SK-N-SH (cell line): ENCODE results near the gene PDCD11. TPM values are rescaled to one million over a fixed set of nuclear protein-coding genes. Genes with fewer than 3 reads are reported as not detected.
"Not testable (repeated sequence)": the region's sequence is repeated elsewhere in the genome, so short reads cannot be mapped to it uniquely, and the experiment has no call there.

ENCODE experiments used
- CTCF ChIA-PET: fragments of 300-600, 350-600 bp; formaldehyde crosslinking; extraction: SDS; loops from one replicate; lab custom pipeline; 2021; lab: Yijun Ruan, JAX
- POLR2A ChIA-PET: fragments of 350-600 bp; sonication (Branson Sonifier 250); formaldehyde crosslinking; extraction: SDS; loops from one replicate; lab custom pipeline; 2020; ENCODE audit warnings: antibody characterized with exemption, inconsistent platforms; lab: Yijun Ruan, JAX
- DNase-seq: peaks from one replicate; pipeline ENCODE4 v3.0.0; 2012
- H2AFZ ChIP-seq: fragments of 200-600 bp; sonication (generic); 2 replicates; pipeline ENCODE4 v1.8.1; 2016; ENCODE audit warnings: antibody characterized with exemption, mild to moderate bottlenecking, low read depth
- H3F3A ChIP-seq: fragments of 200-600 bp; sonication (generic); replicated peaks from 2 replicates; pipeline ENCODE3; 2016; ENCODE audit warnings: antibody characterized with exemption, mild to moderate bottlenecking; ENCODE audit not compliant: insufficient read depth
- H3K27ac ChIP-seq, 2 experiments: fragments of 200-500 bp in 1 of 2; fragments of 200-600 bp in 1 of 2; sonication (Bioruptor generic) in 1 of 2; sonication (generic), shearing (Covaris generic) in 1 of 2; 2 replicates each; pipeline versions ENCODE4 v1.5.1 to v1.6.1; 2014 to 2016; ENCODE audit warnings: low read depth in 2 of 2, inconsistent platforms in 1 of 2, low read length in 1 of 2, mild to moderate bottlenecking in 1 of 2, mixed read lengths in 1 of 2
- H3K27me3 ChIP-seq: fragments of 200-600 bp; sonication (generic), shearing (Covaris generic); 2 replicates; pipeline ENCODE4 v1.6.1; 2016; ENCODE audit warnings: mixed run types; ENCODE audit not compliant: insufficient read depth
- H3K36me3 ChIP-seq, 2 experiments: fragments of 200-500 bp in 1 of 2; fragments of 200-600 bp in 1 of 2; sonication (Bioruptor generic) in 1 of 2; sonication (generic) in 1 of 2; replicated peaks in 1 of 2; 2 replicates each; pipeline versions ENCODE3 to v1.5.1; 2014 to 2016; ENCODE audit warnings: low read length in 1 of 2, mild to moderate bottlenecking in 1 of 2; ENCODE audit not compliant: insufficient read depth in 2 of 2, control insufficient read depth in 1 of 2
- H3K4me1 ChIP-seq, 2 experiments: fragments of 200-500 bp in 1 of 2; fragments of 200-600 bp in 1 of 2; sonication (Bioruptor generic) in 1 of 2; sonication (generic), shearing (Covaris generic) in 1 of 2; 2 replicates each; pipeline versions ENCODE4 v1.5.1 to v1.6.1; 2014 to 2016; ENCODE audit warnings: low read depth in 1 of 2, low read length in 1 of 2, mixed run types in 1 of 2; ENCODE audit not compliant: insufficient read depth in 2 of 2, control insufficient read depth in 1 of 2
- H3K4me2 ChIP-seq: fragments of 200-600 bp; sonication (generic), shearing (Covaris generic); 2 replicates; pipeline ENCODE4 v1.6.1; 2017; ENCODE audit warnings: mixed run types
- H3K4me3 ChIP-seq, 2 experiments: fragments of 200-500 bp in 1 of 2; fragments of 200-600 bp in 1 of 2; sonication (Bioruptor generic) in 1 of 2; sonication (generic), shearing (Covaris generic) in 1 of 2; 2 replicates each; pipeline versions ENCODE4 v1.5.1 to v1.8.1; 2014 to 2016; ENCODE audit warnings: low read depth in 2 of 2, inconsistent platforms in 1 of 2, low read length in 1 of 2, mild to moderate bottlenecking in 1 of 2, mixed read lengths in 1 of 2, moderate library complexity in 1 of 2
- H3K79me2 ChIP-seq: fragments of 200-600 bp; sonication (generic); 2 replicates; pipeline ENCODE4 v1.8.1; 2017; ENCODE audit warnings: mild to moderate bottlenecking; ENCODE audit not compliant: insufficient read depth
- H3K9ac ChIP-seq: fragments of 200-600 bp; sonication (generic); 2 replicates; pipeline ENCODE4 v1.6.1; 2017; ENCODE audit warnings: mixed run types
- H3K9me2 ChIP-seq: fragments of 200-600 bp; sonication (generic); 2 replicates; pipeline ENCODE4 v1.6.1; 2017; ENCODE audit warnings: mixed run types
- H3K9me3 ChIP-seq: fragments of 200-600 bp; sonication (generic); 2 replicates; pipeline ENCODE4 v1.6.1; 2017; ENCODE audit warnings: mixed run types, mild to moderate bottlenecking, moderate library complexity
- H4K20me1 ChIP-seq: fragments of 200-600 bp; sonication (generic); 2 replicates; pipeline ENCODE4 v1.6.1; 2017; ENCODE audit warnings: mild to moderate bottlenecking, mixed run types; ENCODE audit not compliant: insufficient read depth
- CTCF ChIP-seq: fragments of 200-600 bp; sonication (generic); IDR thresholded peaks from 2 replicates; pipeline ENCODE4 v1.6.1; 2017; ENCODE audit warnings: antibody characterized with exemption, mild to moderate bottlenecking, moderate library complexity
- FOSL2 ChIP-seq: IDR thresholded peaks from 2 replicates; pipeline ENCODE4 v1.4.0; 2012; ENCODE audit warnings: low read depth, mild to moderate bottlenecking, moderate library complexity, borderline replicate concordance
- PBX3 ChIP-seq: IDR thresholded peaks from 2 replicates; pipeline ENCODE4; 2012
- POLR2AphosphoS5 ChIP-seq: IDR thresholded peaks from 2 replicates; pipeline ENCODE4 v1.6.1; 2012; ENCODE audit warnings: low read depth, low read length
- RAD21 ChIP-seq: IDR thresholded peaks from 2 replicates; pipeline ENCODE4 v1.6.1; 2012; ENCODE audit warnings: mild to moderate bottlenecking, low read length
- SIN3A ChIP-seq: IDR thresholded peaks from 2 replicates; pipeline ENCODE4 v1.6.1; 2012; ENCODE audit warnings: low read depth, mild to moderate bottlenecking, low read length, moderate library complexity, borderline replicate concordance
- USF2 ChIP-seq: fragments of 150-350 bp; IDR thresholded peaks from 2 replicates; pipeline ENCODE4 v1.6.1; 2017; ENCODE audit warnings: antibody characterized with exemption, low read length, low read depth, borderline replicate concordance
- WGBS: methylation state at CpG from one replicate; pipeline ENCODE4 v1.1.6; 2017; ENCODE audit warnings: low lambda C conversion rate; 5-methylcytosine and 5-hydroxymethylcytosine counted together
- polyA plus RNA-seq, 3 experiments: library from polyadenylated mRNA; depleted of rRNA; stranded (reverse); fragments of >200 nt; gene quantifications; 2 replicates each; pipeline ENCODE4 v1.2.3, GENCODE V29; 2012

PDCD11 gene
- polyA plus RNA-seq, 1 of the 3 experiments (the other 2 are of a cell fraction), result 29.8 TPM

GRCh38 chr10:103355906-103356599, 40.4 kb upstream of the PDCD11 start:
- Histone ChIP-seq H3K4me2 (no peak overlapping the region), H3K9me3 (no peaks in the 10 kb centered on the region), H3K4me3 (no peak overlapping the region), H3K4me1 (no peaks in the 10 kb centered on the region), H3K9ac (no peak overlapping the region), H4K20me1 (no peaks in the 10 kb centered on the region), H3K36me3 (no peaks in the 10 kb centered on the region), H3K27me3 (no peaks in the 10 kb centered on the region), H3K79me2 (no peaks in the 10 kb centered on the region), H3F3A (peaks cover 3% of the 10 kb centered on the region), H3K27ac (no peak overlapping the region), H2AFZ (no peak overlapping the region), H3K9me2 (no peaks in the 10 kb centered on the region)
- TF ChIP-seq POLR2AphosphoS5 (no peak), USF2 (no peak), SIN3A (no peak), CTCF (no peak), RAD21 (no peak)
- no peak for DNase-seq
- ChIA-PET CTCF (no interaction called here), POLR2A (interaction anchor here (0.6 kb wide), 1 partner anchor 374 kb away, joined by 3 read pairs; no protein-coding TSS in a partner anchor)
- 65% methylated on average over 5 of the region's 5 CpGs for WGBS

GRCh38 chr10:103359493-103359892, 36.9 kb upstream of the PDCD11 start:
- H3K9ac ChIP-seq, H3K4me2 ChIP-seq, H3F3A ChIP-seq, H2AFZ ChIP-seq, H3K79me2 ChIP-seq, CTCF ChIA-PET, POLR2A ChIA-PET, H3K27ac ChIP-seq, H3K4me1 ChIP-seq, H4K20me1 ChIP-seq, H3K4me3 ChIP-seq, H3K9me2 ChIP-seq, H3K27me3 ChIP-seq, H3K36me3 ChIP-seq, DNase-seq, H3K9me3 ChIP-seq: not testable (repeated sequence)
- 95% methylated on average over 4 of the region's 4 CpGs for WGBS

GRCh38 chr10:103360791-103361190, 35.6 kb upstream of the PDCD11 start:
- H4K20me1 ChIP-seq, DNase-seq, H3K79me2 ChIP-seq, POLR2A ChIA-PET, H3F3A ChIP-seq, H3K4me1 ChIP-seq, H3K27ac ChIP-seq, H3K27me3 ChIP-seq, H3K4me3 ChIP-seq, H3K9me3 ChIP-seq, H3K9ac ChIP-seq, H2AFZ ChIP-seq, H3K9me2 ChIP-seq, H3K4me2 ChIP-seq, H3K36me3 ChIP-seq: not testable (repeated sequence)
- WGBS, result 69% methylated on average over 9 of the region's 9 CpGs
- CTCF ChIA-PET, result interaction anchor here (1.3 kb wide), 1 partner anchor 27 kb away, joined by 6 read pairs; no protein-coding TSS in a partner anchor
- TF ChIP-seq FOSL2, result peak; percentile 48; the same call in 1 of the 2 replicates
- 0 out of 2 replicates have a peak, but pooled peaks have one; percentile 13 for TF ChIP-seq PBX3
